Natural killer cell (primary cell): ENCODE data around the gene POLR3E. TPM values are rescaled to one million over a fixed set of nuclear protein-coding genes. Genes with fewer than 3 reads are reported as not detected.

Experiments used
- ATAC-seq, 3 donors: fragments of 150-1000 bp in 2 of 3; fragments of 200-7000 bp in 1 of 3; cut with Tn5 transposase; 1 replicate in 1 of 3; 2 replicates in 2 of 3; pipeline ENCODE4 v1.10.0; 2021; ENCODE audit warnings: mild to moderate bottlenecking in 2 of 3, moderate library complexity in 2 of 3
- DNase-seq, 2 donors: peaks; one replicate each; pipeline versions ENCODE4 v3.0.0 to v3.0.0-alpha.2; 2013 to 2021; ENCODE audit warnings: mixed read lengths in 1 of 2
- H3K27ac ChIP-seq: one replicate; pipeline ENCODE4 v1.5.1; 2013; ENCODE audit warnings: mild to moderate bottlenecking, low read length
- H3K27me3 ChIP-seq: one replicate; pipeline ENCODE4 v1.6.1; 2013; ENCODE audit warnings: low read length; ENCODE audit not compliant: control insufficient read depth, insufficient read depth
- H3K36me3 ChIP-seq: one replicate; pipeline ENCODE4 v1.6.1; 2013; ENCODE audit warnings: low read length; ENCODE audit not compliant: control insufficient read depth, insufficient read depth
- H3K4me1 ChIP-seq: one replicate; pipeline ENCODE4 v1.6.1; 2013; ENCODE audit warnings: low read length; ENCODE audit not compliant: control insufficient read depth, insufficient read depth
- H3K4me3 ChIP-seq: one replicate; pipeline ENCODE4 v1.5.1; 2013; ENCODE audit warnings: low read length
- H3K9me3 ChIP-seq: one replicate; pipeline ENCODE4 v1.6.1; 2013; ENCODE audit warnings: low read length; ENCODE audit not compliant: control insufficient read depth, insufficient read depth
- H3K27ac Mint-ChIP-seq, 2 donors: one replicate each; pipeline ENCODE4 v1.8.0; 2022; ENCODE audit warnings: mild to moderate bottlenecking in 2 of 2, mixed read lengths in 2 of 2, moderate library complexity in 1 of 2
- H3K27me3 Mint-ChIP-seq, 2 donors: one replicate each; pipeline ENCODE4 v1.8.0; 2022; ENCODE audit warnings: low read depth in 2 of 2, mixed read lengths in 2 of 2
- H3K36me3 Mint-ChIP-seq: one replicate; pipeline ENCODE4 v1.8.0; 2022; ENCODE audit warnings: mixed read lengths
- H3K4me1 Mint-ChIP-seq, 2 donors: one replicate each; pipeline ENCODE4 v1.8.0; 2022; ENCODE audit warnings: mixed read lengths in 2 of 2
- H3K4me3 Mint-ChIP-seq: one replicate; pipeline ENCODE4 v1.8.0; 2022; ENCODE audit warnings: mild to moderate bottlenecking, moderate library complexity, mixed read lengths
- H3K9me3 Mint-ChIP-seq, 2 donors: one replicate each; pipeline ENCODE4 v1.8.0; 2022; ENCODE audit warnings: mixed read lengths in 2 of 2
- CTCF ChIP-seq: fragments of 200-600 bp; IDR thresholded peaks from one replicate; pipeline ENCODE4 v1.8.0; 2022; ENCODE audit warnings: antibody characterized with exemption
- WGBS: methylation state at CpG from one replicate; pipeline ENCODE4 v1.1.7; 2013; ENCODE audit warnings: missing lambda C conversion rate; ENCODE audit not compliant: insufficient coverage; 5-methylcytosine and 5-hydroxymethylcytosine counted together
- intact Hi-C: fragments of 100-400 bp; cut with micrococcal nuclease; formaldehyde crosslinking; loops from one replicate; pipeline ENCODE4 v1.14.2; 2022
- total RNA-seq, 4 donors: library from RNA; stranded (reverse); fragments of 120-200 nt in 1 of 4; gene quantifications; one replicate each; pipeline versions ENCODE4 v1.2.3 to v1.2.4, GENCODE V29; 2013 to 2022

Gene POLR3E
- total RNA-seq, 3 donors from 2014 or later (not counting 1 experiment from before 2014, with no cell fraction given): 95.0 to 116 (median 104) TPM

- Histone ChIP-seq H3K27me3 (no peaks in the 10 kb centered on the region), H3K9me3 (no peaks in the 10 kb centered on the region), H3K4me1 (no peaks in the 10 kb centered on the region), H3K36me3 (peaks cover 76% of the 10 kb centered on the region), H3K4me3 (no peak overlapping the region), H3K27ac (no peak overlapping the region)
- Mint-ChIP-seq H3K27me3 (no peaks in the 10 kb centered on the region), H3K27ac (no peak overlapping the region), H3K4me3 (no peak overlapping the region), H3K36me3 (peaks cover 9% of the 10 kb centered on the region), H3K4me1 (peaks cover 5 to 6% of the 10 kb centered on the region in 2 donors), H3K9me3 (no peaks in the 10 kb centered on the region)
- TF ChIP-seq CTCF: no peak
- intact Hi-C loops: no loop called here
- WGBS: 99% methylated on average over 17 of the region's 17 CpGs
- DNase-seq: no peak
- ATAC-seq: no peak
These were observed 25.5 kb downstream of the POLR3E start for GRCh38 chr16:22322741-22323140.

- intact Hi-C loops: no loop called here
- no peak overlapping the region for H3K4me3 ChIP-seq
- no peaks in the 10 kb centered on the region for H3K4me1 ChIP-seq
- no peak for ATAC-seq
- no peaks in the 10 kb centered on the region for H3K27me3 Mint-ChIP-seq
- no peak for TF ChIP-seq CTCF
- H3K27me3 ChIP-seq: no peaks in the 10 kb centered on the region
- no peaks in the 10 kb centered on the region for H3K9me3 Mint-ChIP-seq
- WGBS: 96% methylated on average over 7 of the region's 12 CpGs
- H3K27ac ChIP-seq: no peak overlapping the region
- H3K4me3 Mint-ChIP-seq: no peak overlapping the region
- no peak for DNase-seq
- peaks cover 5 to 6% of the 10 kb centered on the region in 2 donors for H3K4me1 Mint-ChIP-seq
- H3K36me3 ChIP-seq: peaks cover 80% of the 10 kb centered on the region
- peaks cover 9% of the 10 kb centered on the region for H3K36me3 Mint-ChIP-seq
- no peaks in the 10 kb centered on the region for H3K9me3 ChIP-seq
- peak overlapping the region in 1 of 2 donors; percentile 65 for H3K27ac Mint-ChIP-seq
These were observed 26.2 kb downstream of the POLR3E start for GRCh38 chr16:22323173-22323958.

- H3K4me1 ChIP-seq: no peaks in the 10 kb centered on the region
- no peaks in the 10 kb centered on the region for H3K9me3 Mint-ChIP-seq
- H3K27ac ChIP-seq: no peak overlapping the region
- H3K4me1 Mint-ChIP-seq: peaks cover 5 to 6% of the 10 kb centered on the region in 2 donors
- H3K9me3 ChIP-seq: no peaks in the 10 kb centered on the region
- no peak overlapping the region for H3K4me3 ChIP-seq
- peaks cover 9% of the 10 kb centered on the region for H3K36me3 Mint-ChIP-seq
- no peaks in the 10 kb centered on the region for H3K27me3 Mint-ChIP-seq
- no peak for ATAC-seq
- H3K27ac Mint-ChIP-seq: peak overlapping the region in 1 of 2 donors; percentile 65
- TF ChIP-seq CTCF: no peak
- WGBS: 92% methylated on average over 24 of the region's 24 CpGs
- intact Hi-C loops: no loop called here
- H3K27me3 ChIP-seq: no peaks in the 10 kb centered on the region
- no peak overlapping the region for H3K4me3 Mint-ChIP-seq
- no peak for DNase-seq
- H3K36me3 ChIP-seq: peaks cover 78% of the 10 kb centered on the region
These were observed 27.0 kb downstream of the POLR3E start for GRCh38 chr16:22323959-22324786.
